Measurements from ENCODE around the gene SLC22A5.

DNA sequence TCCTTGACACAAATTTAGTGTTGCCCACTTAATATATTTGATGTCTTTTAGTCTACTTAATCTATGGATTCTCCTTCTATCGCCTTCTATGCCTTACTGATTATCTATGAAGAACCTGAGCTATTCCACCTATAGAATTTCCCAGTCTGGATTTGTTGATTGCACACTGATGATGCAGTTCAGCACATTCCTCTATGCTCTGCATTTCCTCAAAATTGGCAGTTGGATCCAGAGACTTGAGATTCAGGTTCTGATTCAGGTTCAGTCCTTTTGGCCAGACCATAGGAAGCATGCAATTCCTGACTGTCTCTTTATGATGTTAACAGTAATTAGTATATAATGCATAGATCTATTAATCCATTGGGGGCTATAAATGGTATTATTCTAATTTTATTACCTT is 13.8 kb downstream of the SLC22A5 start:
- TF ChIP-seq EZH2 (IDR thresholded peaks at IDR 0.05; ENCODE audit: borderline replicate concordance, low read length) (no peak), CTCF (conservative IDR thresholded peaks at IDR 0.05 in 1 of 2, IDR thresholded peaks at IDR 0.05 in 1 of 2; ENCODE audit: extremely low read depth in 1 of 2, insufficient read depth in 1 of 2, low read depth in 1 of 2, low read length in 2 of 2) (no peak)
